Measurements from ENCODE around the gene NEK11.
"Not testable (repeated sequence)": the region's sequence is repeated elsewhere in the genome, so short reads cannot be mapped to it uniquely, and the experiment has no call there.

The NEK11 gene

DNA sequence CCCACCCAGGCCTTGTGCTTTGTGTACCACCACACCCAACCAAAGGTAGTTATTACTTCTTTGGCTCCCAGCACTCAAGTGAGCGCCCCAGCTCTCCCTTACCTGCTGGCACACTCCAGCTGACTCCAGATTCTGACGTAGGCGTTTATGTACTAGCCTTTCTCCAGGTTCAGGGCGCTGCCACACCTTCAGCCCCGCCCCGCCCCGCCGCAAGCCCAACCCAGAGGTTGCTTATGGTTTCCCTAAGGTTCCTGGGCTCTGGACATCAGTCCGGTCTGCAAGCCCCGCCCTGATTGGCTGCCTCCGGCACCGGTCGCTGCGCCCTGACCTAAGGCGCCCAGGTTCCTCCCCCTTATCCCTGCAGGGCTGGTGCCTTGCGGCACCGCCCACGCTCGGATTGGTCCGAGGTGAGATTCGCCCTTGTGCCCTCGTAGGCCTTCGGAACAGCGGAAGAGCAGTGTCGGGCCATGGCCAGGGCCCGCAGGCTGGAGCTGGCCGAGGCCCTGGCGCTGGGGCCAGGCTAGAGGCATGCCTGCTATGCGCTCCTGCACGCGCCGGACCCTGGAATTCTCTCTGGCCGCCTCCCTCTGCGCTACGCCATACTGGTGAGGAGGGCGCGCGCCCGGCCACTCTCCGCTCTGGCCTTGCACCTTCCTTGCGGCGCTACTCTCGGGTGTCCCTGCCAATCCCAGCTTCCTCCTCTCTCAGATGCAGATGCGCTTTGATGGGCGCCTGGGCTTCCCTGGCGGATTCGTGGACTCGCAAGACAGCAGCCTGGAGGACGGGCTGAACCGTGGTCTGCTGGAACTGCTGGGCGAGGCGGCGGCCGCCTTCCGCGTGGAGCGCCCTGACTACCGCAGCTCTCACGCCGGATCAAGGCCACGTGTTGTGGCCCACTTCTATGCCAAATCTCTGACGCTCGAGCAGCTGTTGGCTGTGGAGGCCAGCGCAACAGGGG, 335.1 kb downstream of the NEK11 start:
- Mint-ChIP-seq H3K27ac (no peak overlapping the region), H3K4me1 (peaks cover 14% of the 10 kb centered on the region), H3K9me3 (peaks cover 19% of the 10 kb centered on the region), H3K27me3 (ENCODE audit: low read depth, poor library complexity) (peaks cover 11% of the 10 kb centered on the region), H3K4me3 (peak overlapping the region; percentile 85), H3K36me3 (ENCODE audit: low read depth) (peaks cover 21% of the 10 kb centered on the region)
- TF ChIP-seq, protein P1, sequence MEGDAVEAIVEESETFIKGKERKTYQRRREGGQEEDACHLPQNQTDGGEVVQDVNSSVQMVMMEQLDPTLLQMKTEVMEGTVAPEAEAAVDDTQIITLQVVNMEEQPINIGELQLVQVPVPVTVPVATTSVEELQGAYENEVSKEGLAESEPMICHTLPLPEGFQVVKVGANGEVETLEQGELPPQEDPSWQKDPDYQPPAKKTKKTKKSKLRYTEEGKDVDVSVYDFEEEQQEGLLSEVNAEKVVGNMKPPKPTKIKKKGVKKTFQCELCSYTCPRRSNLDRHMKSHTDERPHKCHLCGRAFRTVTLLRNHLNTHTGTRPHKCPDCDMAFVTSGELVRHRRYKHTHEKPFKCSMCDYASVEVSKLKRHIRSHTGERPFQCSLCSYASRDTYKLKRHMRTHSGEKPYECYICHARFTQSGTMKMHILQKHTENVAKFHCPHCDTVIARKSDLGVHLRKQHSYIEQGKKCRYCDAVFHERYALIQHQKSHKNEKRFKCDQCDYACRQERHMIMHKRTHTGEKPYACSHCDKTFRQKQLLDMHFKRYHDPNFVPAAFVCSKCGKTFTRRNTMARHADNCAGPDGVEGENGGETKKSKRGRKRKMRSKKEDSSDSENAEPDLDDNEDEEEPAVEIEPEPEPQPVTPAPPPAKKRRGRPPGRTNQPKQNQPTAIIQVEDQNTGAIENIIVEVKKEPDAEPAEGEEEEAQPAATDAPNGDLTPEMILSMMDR (IDR thresholded peaks at IDR 0.05): no peak
- peak; percentile 67 for DNase-seq

DNA sequence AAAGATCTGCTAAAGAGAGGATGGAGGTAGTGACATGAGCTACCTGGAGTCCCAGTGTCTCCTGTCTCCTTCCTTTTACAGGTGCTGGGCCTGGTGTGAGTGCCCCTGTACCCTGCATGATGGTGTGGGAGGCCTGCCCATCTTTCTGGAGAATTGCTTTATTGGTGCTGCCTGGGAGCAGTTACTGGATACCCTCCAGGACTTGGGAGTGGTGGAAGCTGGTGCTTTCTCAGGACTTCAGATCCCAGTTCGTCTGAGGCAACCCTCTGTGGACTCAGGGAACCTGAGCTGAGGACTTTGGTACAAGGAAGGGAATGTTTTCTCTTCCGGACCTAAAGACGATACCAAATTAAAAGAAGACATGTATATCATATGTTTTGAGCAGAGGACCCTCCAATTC, 336.6 kb downstream of the NEK11 start:
- peaks cover 14% of the 10 kb centered on the region for H3K4me1 Mint-ChIP-seq
- H3K36me3 Mint-ChIP-seq (ENCODE audit: low read depth): peaks cover 21% of the 10 kb centered on the region
- H3K27me3 Mint-ChIP-seq (ENCODE audit: low read depth, poor library complexity): peaks cover 11% of the 10 kb centered on the region
- peaks cover 19% of the 10 kb centered on the region for H3K9me3 Mint-ChIP-seq
- no peak overlapping the region for H3K27ac Mint-ChIP-seq
- H3K4me3 Mint-ChIP-seq: no peak overlapping the region
- TF ChIP-seq, protein P1 (IDR thresholded peaks at IDR 0.05): no peak
- DNase-seq: no peak

DNA sequence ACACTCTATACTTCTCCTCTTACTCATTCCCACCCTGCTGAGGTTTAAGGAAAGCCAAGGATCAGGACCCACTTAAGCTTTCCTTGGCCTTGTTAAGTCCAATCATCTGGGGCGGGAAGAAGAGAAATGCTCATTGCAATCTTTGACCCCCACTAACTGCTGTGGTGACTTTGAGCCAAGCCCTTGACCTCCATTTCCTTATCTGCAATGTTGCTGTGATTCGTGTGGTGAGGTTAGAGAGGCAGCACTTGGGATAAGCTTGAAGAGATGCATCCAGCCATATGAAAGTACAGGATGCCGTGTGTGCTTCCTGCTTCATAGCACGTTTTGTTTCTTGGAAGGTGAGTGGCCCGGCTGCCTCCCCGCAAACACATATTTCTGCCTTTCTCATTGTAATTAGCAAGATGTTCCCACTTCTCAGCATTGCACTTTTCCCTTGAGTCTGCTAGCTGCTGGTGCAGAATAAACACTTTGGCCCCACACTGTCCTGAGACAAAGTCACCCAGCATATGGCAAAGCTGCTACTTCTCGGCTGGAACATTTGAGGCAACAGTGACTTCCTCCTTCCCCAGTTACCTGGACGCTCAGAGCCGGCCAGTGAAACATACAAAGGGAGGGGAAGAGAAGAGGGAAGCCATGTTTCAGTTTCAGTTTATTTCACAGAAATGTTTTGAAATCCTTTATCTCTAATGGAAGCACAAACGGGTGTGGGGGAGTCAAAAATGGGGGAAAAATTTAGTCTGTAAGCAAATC, 344.4 kb downstream of the NEK11 start:
- Mint-ChIP-seq H3K4me3 (no peak overlapping the region), H3K27me3 (ENCODE audit: low read depth, poor library complexity) (peaks cover 4% of the 10 kb centered on the region), H3K9me3 (peaks cover 1% of the 10 kb centered on the region), H3K4me1 (peaks cover 5% of the 10 kb centered on the region), H3K36me3 (ENCODE audit: low read depth) (peaks cover 24% of the 10 kb centered on the region), H3K27ac (peak overlapping the region; percentile 39)
- DNase-seq: no peak
- TF ChIP-seq, protein P1 (IDR thresholded peaks at IDR 0.05): no peak

DNA sequence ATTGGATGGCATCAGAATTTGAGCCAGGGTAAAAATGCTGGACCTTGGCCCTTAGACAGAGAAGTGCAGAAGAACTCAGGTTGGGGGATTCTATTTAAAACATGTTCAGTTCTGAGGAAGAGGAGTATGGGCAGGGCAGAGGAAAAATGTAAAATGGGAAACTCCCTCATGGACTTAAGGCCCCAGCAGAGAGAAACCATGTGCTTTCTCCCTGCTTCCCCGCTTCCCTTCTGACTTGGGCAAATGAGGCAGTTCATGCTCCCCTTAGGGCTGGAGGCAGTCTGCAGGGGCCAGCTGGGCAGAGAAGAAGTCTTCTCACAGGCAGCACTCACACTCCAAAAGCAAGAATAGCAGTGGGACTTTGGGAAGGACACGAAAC, 345.0 kb downstream of the NEK11 start:
- H3K4me1 Mint-ChIP-seq: peaks cover 5% of the 10 kb centered on the region
- H3K27me3 Mint-ChIP-seq (ENCODE audit: low read depth, poor library complexity): peaks cover 4% of the 10 kb centered on the region
- TF ChIP-seq, protein P1 (IDR thresholded peaks at IDR 0.05): no peak
- H3K4me3 Mint-ChIP-seq: no peak overlapping the region
- DNase-seq: no peak
- no peaks in the 10 kb centered on the region for H3K9me3 Mint-ChIP-seq
- no peak overlapping the region for H3K27ac Mint-ChIP-seq
- peaks cover 28% of the 10 kb centered on the region for H3K36me3 Mint-ChIP-seq (ENCODE audit: low read depth)

DNA sequence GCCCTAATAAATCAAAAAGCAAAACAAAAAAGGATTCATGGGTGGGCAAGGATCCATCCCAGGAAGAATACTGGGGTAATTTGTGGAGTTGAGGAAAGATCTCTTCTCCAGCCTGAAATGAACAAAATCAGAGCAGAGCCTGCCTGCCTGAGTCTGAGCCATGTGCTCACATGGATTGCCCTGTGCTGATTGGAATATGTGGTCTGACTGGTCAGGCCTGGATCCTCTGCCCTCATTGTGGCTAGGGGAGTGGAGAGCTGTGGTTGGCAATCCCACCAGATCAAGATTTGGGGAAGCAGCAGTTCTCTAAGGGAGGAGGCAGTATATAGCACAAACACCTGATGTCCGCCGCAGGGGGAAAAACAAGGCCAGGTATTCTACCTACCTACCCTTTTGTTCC, 348.1 kb downstream of the NEK11 start:
- H3K36me3 Mint-ChIP-seq (ENCODE audit: low read depth): peaks cover 51% of the 10 kb centered on the region
- peaks cover 4% of the 10 kb centered on the region for H3K27me3 Mint-ChIP-seq (ENCODE audit: low read depth, poor library complexity)

DNA sequence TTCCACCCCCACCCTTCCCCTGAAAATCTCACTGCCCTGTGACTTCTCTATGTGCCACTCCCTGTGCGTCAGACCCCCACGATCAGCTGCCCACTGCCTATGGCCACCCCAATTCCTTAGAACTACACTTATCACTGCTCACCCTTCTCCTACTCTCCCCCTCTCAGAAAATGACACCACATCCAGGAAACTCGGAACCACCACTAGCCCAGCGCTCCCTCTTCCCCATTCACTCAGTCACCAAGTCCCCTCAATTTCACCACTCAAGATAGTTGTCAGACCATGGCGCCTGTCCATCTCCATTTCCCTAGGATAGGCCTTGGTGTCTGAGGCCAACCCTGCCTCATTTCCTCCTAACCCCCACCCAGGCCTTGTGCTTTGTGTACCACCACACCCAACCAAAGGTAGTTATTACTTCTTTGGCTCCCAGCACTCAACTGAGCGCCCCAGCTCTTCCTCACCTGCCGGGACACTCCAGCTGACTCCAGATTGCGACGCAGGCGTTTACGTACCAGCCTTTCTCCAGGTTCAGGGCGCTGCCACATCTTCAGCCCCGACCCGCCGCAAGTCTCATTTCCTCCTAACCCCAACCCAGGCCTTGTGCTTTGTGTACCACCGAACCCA, 354.3 kb downstream of the NEK11 start:
- H3K4me1 Mint-ChIP-seq: peaks cover 21% of the 10 kb centered on the region
- DNase-seq; H3K27me3 Mint-ChIP-seq (ENCODE audit: low read depth, poor library complexity); H3K9me3 Mint-ChIP-seq: not testable (repeated sequence)
- H3K27ac Mint-ChIP-seq: peak overlapping the region; percentile 90
- H3K36me3 Mint-ChIP-seq (ENCODE audit: low read depth): peaks cover 58% of the 10 kb centered on the region
- peak overlapping the region; percentile 95 for H3K4me3 Mint-ChIP-seq

More for the DNA sequence above, 348.1 kb downstream of the NEK11 start:
- DNase-seq: no peak
- no peak overlapping the region for H3K4me3 Mint-ChIP-seq
- H3K4me1 Mint-ChIP-seq: peaks cover 5% of the 10 kb centered on the region
- no peaks in the 10 kb centered on the region for H3K9me3 Mint-ChIP-seq
- H3K27ac Mint-ChIP-seq: no peak overlapping the region
- TF ChIP-seq, protein P1 (IDR thresholded peaks at IDR 0.05): no peak
